Measurements from ENCODE around the gene TMED4.

The TMED4 gene

DNA sequence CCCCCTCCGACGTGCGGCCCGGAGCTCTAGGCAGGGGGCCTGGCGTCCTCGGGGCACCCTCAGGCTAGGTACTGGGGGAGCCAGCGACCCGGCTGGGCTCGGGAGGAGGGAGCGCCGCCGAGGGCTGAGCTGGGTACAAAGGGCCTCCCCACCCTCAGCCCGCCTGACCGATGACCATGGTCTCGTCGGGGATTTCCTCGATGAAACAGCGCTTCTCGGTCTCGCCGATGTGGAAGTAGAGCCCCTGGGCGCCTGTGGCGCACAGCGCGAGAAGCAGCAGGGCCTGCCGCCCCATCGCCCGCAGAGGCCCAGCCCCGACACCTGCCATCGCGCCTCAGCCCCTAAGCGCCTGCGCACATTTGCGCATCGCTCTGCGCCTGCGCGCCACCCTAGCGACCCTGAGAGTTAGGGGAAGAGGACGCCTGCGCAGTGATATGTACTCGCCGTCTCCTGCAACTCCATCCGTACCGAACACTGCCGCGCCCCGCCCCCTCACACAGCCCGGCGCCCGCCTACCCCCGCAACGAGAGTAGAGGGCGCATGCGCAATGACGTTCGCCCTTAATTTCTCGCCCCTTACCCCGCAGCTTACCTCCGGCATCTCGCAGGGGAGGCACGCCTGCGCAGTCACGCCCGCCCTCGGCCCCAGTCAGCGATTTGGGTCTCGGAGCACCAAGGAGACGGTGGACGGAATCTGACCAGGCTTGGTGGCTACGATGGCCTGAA lies at the start of gene TMED4:
TSS of gene TMED4 (minus strand) at position 353 of the 725 bp plus-strand sequence. CDS start at position 328, 25 bp downstream.
- Mint-ChIP-seq H3K27ac (peak within 1 kb of the TSS; percentile 95), H3K27me3 (peaks cover 17% of the 10 kb centered on the region), H3K36me3 (peaks cover 32% of the 10 kb centered on the region), H3K4me1 (peaks cover 40% of the 10 kb centered on the region), H3K9me3 (no peaks in the 10 kb centered on the region), H3K4me3 (peak within 1 kb of the TSS; percentile 90)
- peak; percentile 100 for DNase-seq
- CTCF ChIA-PET: interaction anchor here (0.7 to 1.7 kb wide), 7 partner anchors 9 to 265 kb away, joined by 3 to 6 read pairs (median 4); partner anchors contain the start of genes H2AZ2 and OGDH

DNA sequence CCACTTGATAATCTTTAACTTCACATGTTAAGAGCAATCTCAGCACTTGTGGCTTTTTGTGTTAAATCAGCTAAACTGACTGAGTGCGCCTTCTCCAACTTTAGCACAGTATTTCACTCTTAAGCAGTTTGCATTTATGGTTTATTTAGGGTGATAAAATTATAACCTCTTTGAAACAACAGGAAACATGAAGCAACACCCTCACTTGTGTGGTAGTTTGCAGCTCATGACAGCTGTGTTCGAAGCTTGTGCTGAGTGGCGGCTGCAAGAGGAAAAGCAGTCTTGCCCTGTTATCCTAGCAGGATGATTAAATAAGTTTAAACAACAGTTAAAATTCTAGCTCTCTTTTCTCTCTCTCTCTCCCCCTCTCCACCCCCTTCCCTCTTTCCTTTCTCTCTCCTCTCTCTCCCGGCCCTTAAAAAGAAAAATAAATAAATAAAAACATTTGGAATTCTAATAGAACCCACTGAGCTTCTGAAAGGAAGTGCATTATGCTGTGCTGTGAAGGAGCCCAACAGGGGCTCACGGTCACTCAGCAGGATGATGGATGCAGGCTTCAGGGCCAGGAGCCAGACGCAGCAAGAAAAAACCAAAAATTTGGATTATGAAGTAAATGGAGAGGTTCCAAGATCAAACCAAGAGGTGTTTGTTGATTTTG lies 49.6 kb upstream of the TMED4 start:
- Mint-ChIP-seq H3K36me3 (peaks cover 59% of the 10 kb centered on the region), H3K27ac (peak overlapping the region; percentile 96), H3K27me3 (no peaks in the 10 kb centered on the region), H3K4me3 (no peak overlapping the region), H3K9me3 (no peaks in the 10 kb centered on the region), H3K4me1 (peaks cover 78% of the 10 kb centered on the region)
- CTCF ChIA-PET: no interaction called here
- peak; percentile 59 for DNase-seq

- Mint-ChIP-seq H3K36me3 (peaks cover 59% of the 10 kb centered on the region), H3K27me3 (no peaks in the 10 kb centered on the region), H3K4me3 (no peak overlapping the region), H3K4me1 (peaks cover 78% of the 10 kb centered on the region), H3K27ac (peak overlapping the region; percentile 96), H3K9me3 (no peaks in the 10 kb centered on the region)
- no peak for DNase-seq
- CTCF ChIA-PET: no interaction called here
These were observed 48.9 kb upstream of the TMED4 start for GRCh38 chr7:44630792-44631457.

- peaks cover 62% of the 10 kb centered on the region for H3K36me3 Mint-ChIP-seq
- no peaks in the 10 kb centered on the region for H3K27me3 Mint-ChIP-seq
These were observed 47.9 kb upstream of the TMED4 start for GRCh38 chr7:44629829-44630522.

DNA sequence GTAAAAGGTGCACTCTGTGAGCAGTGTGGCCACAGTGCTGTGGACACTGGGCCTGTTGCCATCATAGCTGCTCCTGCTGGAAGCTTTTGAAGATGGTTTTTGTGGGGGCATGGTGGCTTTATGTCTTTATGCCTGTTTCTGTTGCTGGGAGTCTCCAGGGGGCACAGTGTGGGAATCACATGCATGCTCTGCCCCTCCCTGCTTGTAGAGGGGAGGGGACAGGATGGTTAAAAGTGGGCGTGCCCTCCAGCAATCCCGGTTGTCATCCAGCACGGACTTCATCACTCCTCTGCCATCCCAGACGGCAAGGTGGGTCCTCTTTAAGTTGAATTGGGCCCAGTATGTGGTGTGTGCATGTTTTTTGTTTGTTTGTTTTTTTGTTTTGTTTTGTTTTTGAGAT lies 44.6 kb upstream of the TMED4 start:
- no peaks in the 10 kb centered on the region for H3K9me3 Mint-ChIP-seq
- peaks cover 57% of the 10 kb centered on the region for H3K36me3 Mint-ChIP-seq
- H3K27me3 Mint-ChIP-seq: no peaks in the 10 kb centered on the region
- no peak for DNase-seq
- CTCF ChIA-PET: interaction anchor here (3.7 kb wide), 1 partner anchor 13 kb away, joined by 13 read pairs; no protein-coding TSS in a partner anchor
- no peak overlapping the region for H3K4me3 Mint-ChIP-seq
- H3K27ac Mint-ChIP-seq: peak overlapping the region; percentile 92
- H3K4me1 Mint-ChIP-seq: peaks cover 79% of the 10 kb centered on the region

More at GRCh38 chr7:44629829-44630522, 47.9 kb upstream of the TMED4 start:
- Mint-ChIP-seq H3K27ac (peak overlapping the region; percentile 96), H3K4me3 (no peak overlapping the region), H3K9me3 (no peaks in the 10 kb centered on the region), H3K4me1 (peaks cover 78% of the 10 kb centered on the region)
- CTCF ChIA-PET: no interaction called here
- no peak for DNase-seq

GRCh38 chr7:44625526-44626471 lies 43.8 kb upstream of the TMED4 start:
- no peak for DNase-seq
- H3K27ac Mint-ChIP-seq: peak overlapping the region; percentile 92
- H3K4me1 Mint-ChIP-seq: peaks cover 79% of the 10 kb centered on the region
- no peak overlapping the region for H3K4me3 Mint-ChIP-seq
- no peaks in the 10 kb centered on the region for H3K9me3 Mint-ChIP-seq
- CTCF ChIA-PET: interaction anchor here (0.7 to 3.7 kb wide), 3 partner anchors 10 to 172 kb away, joined by 4 to 13 read pairs (median 4); no protein-coding TSS in a partner anchor
- peaks cover 54% of the 10 kb centered on the region for H3K36me3 Mint-ChIP-seq
- H3K27me3 Mint-ChIP-seq: no peaks in the 10 kb centered on the region

DNA sequence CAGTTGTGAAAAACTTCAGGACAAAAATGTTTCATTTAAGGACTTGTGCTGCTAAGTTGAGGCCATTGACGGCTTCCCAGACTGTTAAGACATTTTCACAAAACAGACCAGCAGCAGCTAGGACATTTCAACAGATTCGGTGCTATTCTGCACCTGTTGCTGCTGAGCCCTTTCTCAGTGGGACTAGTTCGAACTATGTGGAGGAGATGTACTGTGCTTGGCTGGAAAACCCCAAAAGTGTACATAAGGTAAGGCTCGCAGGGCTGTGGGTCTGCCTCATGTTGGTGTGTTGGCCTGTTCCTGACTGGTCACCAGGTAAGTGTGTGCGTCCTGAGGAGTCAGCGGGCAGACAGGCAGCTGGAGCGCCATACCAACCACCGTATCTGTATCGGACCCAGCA lies 42.3 kb upstream of the TMED4 start:
- no peak overlapping the region for H3K4me3 Mint-ChIP-seq
- no peak for DNase-seq
- peaks cover 50% of the 10 kb centered on the region for H3K36me3 Mint-ChIP-seq
- peaks cover 78% of the 10 kb centered on the region for H3K4me1 Mint-ChIP-seq
- H3K27ac Mint-ChIP-seq: peak overlapping the region; percentile 92
- CTCF ChIA-PET: interaction anchor here (1.0 to 3.7 kb wide), 2 partner anchors 9 to 15 kb away, joined by 3 to 13 read pairs; no protein-coding TSS in a partner anchor
- H3K27me3 Mint-ChIP-seq: no peaks in the 10 kb centered on the region
- H3K9me3 Mint-ChIP-seq: no peaks in the 10 kb centered on the region

GRCh38 chr7:44622342-44623151 lies 40.5 kb upstream of the TMED4 start:
- H3K36me3 Mint-ChIP-seq: peaks cover 52% of the 10 kb centered on the region
- H3K4me1 Mint-ChIP-seq: peaks cover 90% of the 10 kb centered on the region
- DNase-seq: peak; percentile 52
- H3K9me3 Mint-ChIP-seq: no peaks in the 10 kb centered on the region
- no peaks in the 10 kb centered on the region for H3K27me3 Mint-ChIP-seq
- H3K4me3 Mint-ChIP-seq: no peak overlapping the region
- H3K27ac Mint-ChIP-seq: peak overlapping the region; percentile 92
- CTCF ChIA-PET: no interaction called here

DNA sequence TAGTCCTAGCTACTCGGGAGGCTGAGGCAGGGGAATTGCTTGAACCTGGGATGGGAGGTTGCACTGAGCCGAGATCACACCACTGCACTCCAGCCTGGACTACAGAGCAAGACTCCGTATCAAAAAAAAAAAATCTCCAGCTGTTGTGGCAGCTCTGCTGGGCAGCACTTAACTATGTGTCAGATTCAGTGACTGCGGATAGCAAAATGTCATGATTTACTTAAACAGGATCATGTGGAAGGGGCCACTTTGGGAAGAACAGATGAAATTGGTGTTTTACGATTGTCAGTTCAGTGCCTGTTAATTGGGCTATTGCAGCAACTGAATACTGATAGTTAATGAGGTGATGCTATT lies 39.7 kb upstream of the TMED4 start:
- peaks cover 96% of the 10 kb centered on the region for H3K4me1 Mint-ChIP-seq
- H3K36me3 Mint-ChIP-seq: peaks cover 52% of the 10 kb centered on the region
- H3K4me3 Mint-ChIP-seq: no peak overlapping the region
- no peaks in the 10 kb centered on the region for H3K27me3 Mint-ChIP-seq
- H3K9me3 Mint-ChIP-seq: no peaks in the 10 kb centered on the region
- CTCF ChIA-PET: no interaction called here
- no peak for DNase-seq
- H3K27ac Mint-ChIP-seq: peak overlapping the region; percentile 55

- CTCF ChIA-PET: interaction anchor here (1.1 kb wide), 1 partner anchor 236 kb away, joined by 3 read pairs; no protein-coding TSS in a partner anchor
- no peak for DNase-seq
These were observed 39.2 kb upstream of the TMED4 start for GRCh38 chr7:44621034-44621749.

GRCh38 chr7:44618753-44619152 lies 36.7 kb upstream of the TMED4 start:
- no peak overlapping the region for H3K4me3 Mint-ChIP-seq
- CTCF ChIA-PET: interaction anchor here (0.6 kb wide), 1 partner anchor 13 kb away, joined by 3 read pairs; no protein-coding TSS in a partner anchor
- no peaks in the 10 kb centered on the region for H3K9me3 Mint-ChIP-seq
- peaks cover 86% of the 10 kb centered on the region for H3K4me1 Mint-ChIP-seq
- no peak for DNase-seq
- peaks cover 36% of the 10 kb centered on the region for H3K36me3 Mint-ChIP-seq
- H3K27ac Mint-ChIP-seq: peak overlapping the region; percentile 34
- H3K27me3 Mint-ChIP-seq: no peaks in the 10 kb centered on the region

More at GRCh38 chr7:44621034-44621749, 39.2 kb upstream of the TMED4 start:
- peaks cover 48% of the 10 kb centered on the region for H3K36me3 Mint-ChIP-seq
- H3K9me3 Mint-ChIP-seq: no peaks in the 10 kb centered on the region
- no peaks in the 10 kb centered on the region for H3K27me3 Mint-ChIP-seq
- peaks cover 92% of the 10 kb centered on the region for H3K4me1 Mint-ChIP-seq
- peak overlapping the region; percentile 55 for H3K27ac Mint-ChIP-seq
- H3K4me3 Mint-ChIP-seq: no peak overlapping the region

DNA sequence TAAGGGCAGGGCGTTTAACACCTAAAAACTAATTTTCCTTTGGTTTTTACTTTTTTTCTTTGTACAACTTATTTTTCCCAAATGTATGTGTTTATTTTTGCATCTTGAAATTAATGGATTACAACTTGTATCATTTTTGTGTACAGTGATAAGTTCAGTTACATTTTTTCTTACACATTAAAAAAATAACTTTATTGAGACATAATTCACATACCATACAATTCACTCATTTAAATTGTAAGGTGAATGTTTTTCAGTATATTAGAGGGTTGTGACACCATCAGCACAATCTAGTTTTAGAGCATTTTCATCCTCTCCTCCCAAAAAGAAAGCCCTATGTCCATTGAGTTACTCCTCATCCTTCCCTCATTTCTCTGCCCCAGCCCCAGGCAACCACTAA lies 36.0 kb upstream of the TMED4 start:
- CTCF ChIA-PET: interaction anchor here (0.7 kb wide), 1 partner anchor 133 kb away, joined by 3 read pairs; no protein-coding TSS in a partner anchor
- no peaks in the 10 kb centered on the region for H3K9me3 Mint-ChIP-seq
- peaks cover 33% of the 10 kb centered on the region for H3K36me3 Mint-ChIP-seq
- H3K4me3 Mint-ChIP-seq: no peak overlapping the region
- H3K4me1 Mint-ChIP-seq: peaks cover 79% of the 10 kb centered on the region
- H3K27ac Mint-ChIP-seq: peak overlapping the region; percentile 77
- DNase-seq: no peak
- H3K27me3 Mint-ChIP-seq: no peaks in the 10 kb centered on the region
